CD4-positive, alpha-beta T cell (primary cell): ENCODE results near the gene PLXNB1. TPM values are rescaled to one million over a fixed set of nuclear protein-coding genes. Genes with fewer than 3 reads are reported as not detected.

Experiments
- ATAC-seq: fragments of 200-7000 bp; cut with Tn5 transposase; one replicate; pipeline ENCODE4 v1.10.0; 2022; ENCODE audit warnings: mild to moderate bottlenecking; ENCODE audit not compliant: poor library complexity
- CTCF ChIA-PET: fragments of 350-600 bp; sonication (Branson Sonifier 250); formaldehyde crosslinking; loops from one replicate; lab custom pipeline; 2021; ENCODE audit warnings: antibody characterized with exemption, inconsistent platforms; lab: Charles Lee
- POLR2A ChIA-PET: fragments of 350-600 bp; sonication (Branson Sonifier 250); formaldehyde crosslinking; loops from one replicate; lab custom pipeline; 2021; ENCODE audit warnings: antibody characterized with exemption, inconsistent platforms; lab: Charles Lee
- DNase-seq, 14 experiments: peaks; one replicate each; pipeline ENCODE4 v3.0.0-alpha.2; 2013 to 2020; ENCODE audit warnings: mixed read lengths in 2 of 14
- H3K27ac ChIP-seq, 2 donors: one replicate each; pipeline versions ENCODE4 v1.5.1 to v1.7.0; 2013; ENCODE audit warnings: low read length in 2 of 2, low read depth in 1 of 2, mild to moderate bottlenecking in 1 of 2
- H3K27me3 ChIP-seq, 2 experiments: 1 replicate in 1 of 2; 2 replicates in 1 of 2; pipeline versions ENCODE4 v1.6.1 to v1.7.0; 2013; ENCODE audit warnings: low read length in 2 of 2, control low read depth in 1 of 2, mild to moderate bottlenecking in 1 of 2, moderate library complexity in 1 of 2; ENCODE audit not compliant: insufficient read depth in 2 of 2, control insufficient read depth in 1 of 2
- H3K36me3 ChIP-seq: one replicate; pipeline ENCODE4 v1.6.1; 2013; ENCODE audit warnings: low read length, control low read depth; ENCODE audit not compliant: insufficient read depth
- H3K4me1 ChIP-seq: one replicate; pipeline ENCODE4 v1.6.1; 2013; ENCODE audit warnings: low read length, control low read depth; ENCODE audit not compliant: insufficient read depth
- H3K4me3 ChIP-seq: one replicate; pipeline ENCODE4 v1.5.1; 2013; ENCODE audit warnings: mild to moderate bottlenecking, low read length, moderate library complexity
- H3K9me3 ChIP-seq, 2 experiments: 1 replicate in 1 of 2; 2 replicates in 1 of 2; pipeline versions ENCODE4 v1.6.1 to v1.7.0; 2013; ENCODE audit warnings: low read length in 2 of 2, mild to moderate bottlenecking in 2 of 2, control low read depth in 1 of 2, moderate library complexity in 1 of 2; ENCODE audit not compliant: control insufficient read depth in 1 of 2, insufficient read depth in 1 of 2
- H3K27ac Mint-ChIP-seq: one replicate; pipeline ENCODE4 v1.8.0; 2020; ENCODE audit warnings: mixed read lengths
- H3K27me3 Mint-ChIP-seq: one replicate; pipeline ENCODE4 v1.8.0; 2021; ENCODE audit warnings: mixed read lengths
- H3K36me3 Mint-ChIP-seq: one replicate; pipeline ENCODE4 v1.8.0; 2021; ENCODE audit warnings: low read depth, mixed read lengths
- H3K4me1 Mint-ChIP-seq: one replicate; pipeline ENCODE4 v1.8.0; 2021; ENCODE audit warnings: low read depth, mixed read lengths
- H3K4me3 Mint-ChIP-seq: one replicate; pipeline ENCODE4 v1.8.0; 2020; ENCODE audit warnings: mild to moderate bottlenecking, mixed read lengths
- H3K9me3 Mint-ChIP-seq: one replicate; pipeline ENCODE4 v1.8.0; 2020; ENCODE audit warnings: mixed read lengths
- CTCF ChIP-seq: fragments of 200-600 bp; IDR thresholded peaks from one replicate; pipeline ENCODE4 v1.8.0; 2022; ENCODE audit warnings: antibody characterized with exemption, mild to moderate bottlenecking
- intact Hi-C, 2 experiments: fragments of 100-400 bp; cut with DNase I in 1 of 2; cut with micrococcal nuclease in 1 of 2; formaldehyde crosslinking; loops; one replicate each; pipeline versions ENCODE4 v1.15.1 to v1.9.0; 2023 to 2025; cut with DNase I, micrococcal nuclease
- total RNA-seq, 174 experiments: library from RNA in 2 of 174; stranded (reverse) in 2 of 174; gene quantifications; one replicate each; pipeline ENCODE4 v1.2.3 and lab custom pipeline; 2021 to 2026

The PLXNB1 gene
- total RNA-seq, 2 experiments from 2014 or later = 1.1 to 2.0 TPM

- peak overlapping the region; percentile 57 for H3K4me3 ChIP-seq
- intact Hi-C loops = loop anchor here in 1 of 2 experiments (1.0 kb wide), 2 partner anchors 33 to 67 kb away; no protein-coding TSS in a partner anchor
- Mint-ChIP-seq H3K9me3 (no peaks in the 10 kb centered on the region), H3K27me3 (no peaks in the 10 kb centered on the region), H3K36me3 (peaks cover 50% of the 10 kb centered on the region), H3K4me1 (peaks cover 57% of the 10 kb centered on the region), H3K27ac (no peak overlapping the region), H3K4me3 (peak overlapping the region; percentile 96)
- TF ChIP-seq CTCF = no peak
- H3K4me1 ChIP-seq = peaks cover 44% of the 10 kb centered on the region
- ATAC-seq = peak; percentile 8
- CTCF ChIA-PET = interaction anchor here (0.9 to 2.2 kb wide), 7 partner anchors 18 to 118 kb away, joined by 3 to 16 read pairs (median 3); no protein-coding TSS in a partner anchor
- peaks cover 29% of the 10 kb centered on the region for H3K36me3 ChIP-seq
- H3K9me3 ChIP-seq = no peaks in the 10 kb centered on the region
- POLR2A ChIA-PET = interaction anchor here (0.6 to 2.8 kb wide), 21 partner anchors 8 to 498 kb away, joined by 3 to 55 read pairs (median 8); partner anchors contain the start of genes IP6K2, PFKFB4, PLXNB1 and SHISA5
- peak overlapping the region; percentile 88 to 94 for H3K27ac ChIP-seq
- DNase-seq = peak in 4 of 14 experiments; percentile 21 to 51 (median 40)
- H3K27me3 ChIP-seq = no peaks in the 10 kb centered on the region
These were observed 10.7 kb upstream of the PLXNB1 start for GRCh38 chr3:48440590-48440958.

GRCh38 chr3:48439820-48440589, 10.1 kb upstream of the PLXNB1 start, which contains the start of the genes CCDC51 and TMA7:
CCDC51 (minus strand) TSS chr3:48440119; CDS start chr3:48435128, 4,991 bp downstream.
TMA7 (plus strand) TSS chr3:48440257; CDS start chr3:48440297, 40 bp downstream.
- Mint-ChIP-seq H3K36me3 (peaks cover 47% of the 10 kb centered on the region), H3K27me3 (no peaks in the 10 kb centered on the region), H3K4me1 (peaks cover 52% of the 10 kb centered on the region), H3K9me3 (no peaks in the 10 kb centered on the region), H3K27ac (no peak within 1 kb of the TSS), H3K4me3 (peak within 1 kb of the TSS; percentile 96)
- intact Hi-C loops = loop anchor here (1.0 to 5.0 kb wide), 6 partner anchors 33 to 658 kb away; partner anchors contain the start of gene SMARCC1 (in 1 of the 2)
- TF ChIP-seq CTCF = no peak
- Histone ChIP-seq H3K4me3 (peak within 1 kb of the TSS; percentile 57), H3K4me1 (peaks cover 44% of the 10 kb centered on the region), H3K9me3 (no peaks in the 10 kb centered on the region), H3K27me3 (no peaks in the 10 kb centered on the region), H3K36me3 (peaks cover 29% of the 10 kb centered on the region), H3K27ac (peak within 1 kb of the TSS; percentile 88 to 94)
- peak; percentile 91 for ATAC-seq
- POLR2A ChIA-PET = interaction anchor here (0.6 to 2.8 kb wide), 28 partner anchors 8 to 277 kb away, joined by 3 to 55 read pairs (median 6); partner anchors contain the start of genes IP6K2, NME6, PFKFB4 and PLXNB1
- CTCF ChIA-PET = interaction anchor here (0.8 to 2.2 kb wide), 13 partner anchors 18 to 199 kb away, joined by 3 to 16 read pairs (median 4); partner anchors contain the start of gene ZNF589
- DNase-seq = peak; percentile 95 to 99 (median 98)

- peaks cover 31% of the 10 kb centered on the region for H3K36me3 Mint-ChIP-seq
- H3K9me3 Mint-ChIP-seq = no peaks in the 10 kb centered on the region
- H3K27me3 Mint-ChIP-seq = no peaks in the 10 kb centered on the region
- POLR2A ChIA-PET = no interaction called here
- H3K4me1 Mint-ChIP-seq = peaks cover 44% of the 10 kb centered on the region
- CTCF ChIA-PET = interaction anchor here (3.0 kb wide), 1 partner anchor 37 kb away, joined by 118 read pairs; no protein-coding TSS in a partner anchor
- H3K27me3 ChIP-seq = no peaks in the 10 kb centered on the region
- ATAC-seq (no peak), DNase-seq (no peak)
- intact Hi-C loops = loop anchor here (2.0 to 5.0 kb wide), 5 partner anchors 39 to 656 kb away; partner anchors contain the start of gene SMARCC1 (in 1 of the 2)
- no peak for TF ChIP-seq CTCF
- H3K36me3 ChIP-seq = peaks cover 21% of the 10 kb centered on the region
- no peak overlapping the region for H3K27ac ChIP-seq
- peaks cover 51% of the 10 kb centered on the region for H3K4me1 ChIP-seq
- no peak overlapping the region for H3K4me3 ChIP-seq
- H3K4me3 Mint-ChIP-seq = no peak overlapping the region
- H3K9me3 ChIP-seq = no peaks in the 10 kb centered on the region
- H3K27ac Mint-ChIP-seq = no peak overlapping the region
These were observed 7.9 kb upstream of the PLXNB1 start for GRCh38 chr3:48437812-48438211.
